ENCODE data around the gene CREB3L4.

GRCh38 chr1:153945795-153946621, 21.7 kb upstream of the CREB3L4 start:
- TF ChIP-seq, protein P1, sequence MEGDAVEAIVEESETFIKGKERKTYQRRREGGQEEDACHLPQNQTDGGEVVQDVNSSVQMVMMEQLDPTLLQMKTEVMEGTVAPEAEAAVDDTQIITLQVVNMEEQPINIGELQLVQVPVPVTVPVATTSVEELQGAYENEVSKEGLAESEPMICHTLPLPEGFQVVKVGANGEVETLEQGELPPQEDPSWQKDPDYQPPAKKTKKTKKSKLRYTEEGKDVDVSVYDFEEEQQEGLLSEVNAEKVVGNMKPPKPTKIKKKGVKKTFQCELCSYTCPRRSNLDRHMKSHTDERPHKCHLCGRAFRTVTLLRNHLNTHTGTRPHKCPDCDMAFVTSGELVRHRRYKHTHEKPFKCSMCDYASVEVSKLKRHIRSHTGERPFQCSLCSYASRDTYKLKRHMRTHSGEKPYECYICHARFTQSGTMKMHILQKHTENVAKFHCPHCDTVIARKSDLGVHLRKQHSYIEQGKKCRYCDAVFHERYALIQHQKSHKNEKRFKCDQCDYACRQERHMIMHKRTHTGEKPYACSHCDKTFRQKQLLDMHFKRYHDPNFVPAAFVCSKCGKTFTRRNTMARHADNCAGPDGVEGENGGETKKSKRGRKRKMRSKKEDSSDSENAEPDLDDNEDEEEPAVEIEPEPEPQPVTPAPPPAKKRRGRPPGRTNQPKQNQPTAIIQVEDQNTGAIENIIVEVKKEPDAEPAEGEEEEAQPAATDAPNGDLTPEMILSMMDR (conservative IDR thresholded peaks at IDR 0.05 in 1 of 2, IDR thresholded peaks at IDR 0.05 in 1 of 2; ENCODE audit: extremely low read depth in 1 of 2, insufficient read depth in 1 of 2, low read depth in 1 of 2, low read length in 2 of 2): no peak
- no peak for TF ChIP-seq EZH2 (IDR thresholded peaks at IDR 0.05; ENCODE audit: borderline replicate concordance, low read length)
